ENCODE measurements around the gene USH1C.

Gene USH1C

DNA sequence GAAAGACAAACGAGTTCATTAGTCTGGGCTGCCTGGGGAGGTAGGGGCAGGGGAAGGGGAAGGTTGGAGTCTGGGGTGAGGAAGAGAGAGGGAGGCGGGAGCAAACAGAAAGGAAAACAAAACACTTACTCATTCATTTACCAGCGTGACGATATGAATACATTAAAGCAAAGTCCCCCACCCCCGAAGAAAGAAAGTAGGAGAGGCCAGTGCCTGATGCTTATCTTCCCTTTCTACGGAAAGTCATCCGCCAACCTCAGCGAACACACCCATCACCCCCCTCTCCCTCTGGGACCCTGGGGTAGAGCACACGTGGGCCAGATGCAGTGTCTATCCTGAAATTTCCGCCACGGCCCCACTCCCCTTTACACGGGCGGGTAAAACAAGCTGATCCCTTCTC, 81.3 kb downstream of the USH1C start:
- no peak for DNase-seq

DNA sequence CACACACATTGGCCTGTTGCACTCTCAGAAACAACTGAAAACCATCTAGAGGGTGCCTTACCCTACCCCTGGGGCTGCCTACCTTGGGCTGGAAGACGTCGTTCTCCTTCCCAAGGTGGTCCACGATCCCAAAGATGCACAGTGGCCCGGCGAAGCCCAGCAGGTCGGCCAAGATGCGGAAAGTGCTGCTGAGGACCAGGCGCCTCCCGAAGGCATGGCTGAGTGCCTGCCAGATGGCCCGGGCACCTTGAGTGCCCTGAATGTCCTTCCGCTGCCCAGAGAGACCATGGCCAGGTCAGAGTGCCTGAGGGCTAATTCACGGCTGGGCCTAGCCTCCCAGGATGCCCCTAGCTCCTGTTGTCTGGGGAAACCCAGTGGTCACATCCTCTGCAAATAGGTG, 83.8 kb downstream of the USH1C start:
- DNase-seq: no peak

- DNase-seq: no peak
Observed at GRCh38 chr11:17459236-17459896, 84.8 kb downstream of the USH1C start.

DNA sequence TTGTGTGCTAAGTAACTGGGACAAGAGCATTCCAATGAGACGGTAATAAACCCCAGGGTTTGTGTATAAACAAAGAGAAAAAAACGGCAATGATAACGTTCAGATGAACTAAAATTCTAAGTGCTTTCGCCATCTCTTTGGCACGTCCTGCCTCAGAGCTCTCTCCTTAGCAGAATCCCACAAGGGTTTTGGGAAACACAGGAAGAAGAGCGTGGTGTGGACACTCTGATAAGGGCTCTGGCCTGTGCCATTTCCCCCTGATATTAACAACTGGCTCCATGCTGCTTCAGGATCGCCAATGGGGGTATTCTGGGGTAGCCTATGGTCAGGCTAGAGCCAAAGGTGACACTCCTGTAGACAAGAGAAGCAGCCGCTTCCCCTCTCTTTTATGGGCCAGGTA, 85.9 kb downstream of the USH1C start:
- DNase-seq: no peak

GRCh38 chr11:17457396-17458173, 86.6 kb downstream of the USH1C start:
- no peak for DNase-seq

DNA sequence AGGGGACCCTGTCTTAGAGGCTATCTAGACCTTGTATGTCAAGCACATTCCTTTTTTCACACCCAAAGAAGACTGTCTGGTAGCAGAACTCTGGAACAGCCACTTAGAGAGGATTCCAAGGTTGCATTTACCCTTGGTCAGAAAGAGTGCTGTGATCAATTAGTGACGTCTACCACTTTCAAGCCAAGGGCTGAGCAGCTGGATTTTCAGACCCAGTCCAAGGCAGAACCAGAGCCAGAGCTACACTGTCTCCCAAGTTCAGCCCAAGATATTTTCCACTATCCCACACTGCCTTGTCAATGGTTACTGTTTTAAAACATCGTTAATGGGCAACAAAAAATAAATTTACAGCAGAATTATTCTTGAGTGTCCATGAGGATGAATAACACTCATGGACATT, 91.5 kb downstream of the USH1C start:
- DNase-seq: no peak

DNA sequence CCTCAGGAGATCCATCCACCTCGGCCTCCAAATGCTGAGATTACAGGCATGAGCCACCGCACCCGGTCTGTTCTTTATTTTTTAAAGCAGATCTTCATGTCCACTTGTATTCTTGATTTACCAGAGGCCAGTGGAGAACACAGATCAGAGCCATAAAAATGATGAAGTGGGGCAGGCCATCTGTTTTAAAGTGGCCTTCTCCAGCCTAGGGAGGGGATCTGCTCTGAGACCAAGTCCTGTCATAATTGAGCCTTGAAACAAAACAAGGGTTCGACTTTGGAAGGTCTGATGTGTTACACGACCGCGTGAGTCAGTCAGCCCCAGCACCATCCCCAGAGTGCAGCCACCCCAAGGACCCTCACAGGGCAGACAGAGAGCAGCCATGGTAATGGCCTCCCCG, 95.1 kb downstream of the USH1C start:
- DNase-seq: no peak

- DNase-seq: no peak
Observed at GRCh38 chr11:17446482-17446881, 97.7 kb downstream of the USH1C start.

DNA sequence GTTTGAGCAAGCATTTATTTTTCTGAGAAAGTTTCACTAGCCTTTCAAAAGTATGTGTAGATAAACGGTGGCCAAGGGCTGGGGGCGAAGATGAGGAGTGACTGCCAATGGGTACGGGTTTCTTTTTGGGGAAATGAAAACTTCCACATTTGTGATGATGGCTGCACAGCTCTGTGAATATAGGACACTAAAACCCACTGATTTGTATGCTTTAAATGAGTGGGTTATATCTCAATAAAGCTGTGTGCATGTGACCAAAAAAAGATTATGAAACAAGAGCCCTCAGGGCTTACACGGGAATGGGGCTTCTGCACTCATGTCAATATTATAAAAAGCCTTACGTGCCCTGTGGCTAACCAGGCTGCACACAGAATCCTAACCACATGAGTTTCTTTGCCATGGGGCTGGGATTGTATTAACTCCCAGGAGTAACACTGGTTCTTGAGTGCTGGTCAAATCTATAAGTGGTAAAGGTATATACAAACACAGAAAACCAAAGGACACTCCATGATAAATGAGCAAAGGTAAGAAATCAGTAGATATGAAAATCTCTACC, 98.9 kb downstream of the USH1C start:
- DNase-seq: no peak

GRCh38 chr11:17443926-17444690, 100.1 kb downstream of the USH1C start:
- DNase-seq: no peak
